Upper lobe of left lung (tissue), 4 donors: ENCODE data around the gene SCAMP5.

Source experiments
- EP300 ChIP-seq, 4 donors: sonication (generic); formaldehyde crosslinking; IDR thresholded peaks; one replicate each; pipeline ENCODE4 v1.5.1; 2017; ENCODE audit warnings: antibody characterized with exemption in 4 of 4, control low read depth in 2 of 4
- TF ChIP-seq, protein P1 (sequence below), 6 experiments: fragments of 450-650 bp in 4 of 6; fragments of 200-600 bp in 2 of 6; sonication (generic) in 2 of 6; IDR thresholded peaks; one replicate each; pipeline ENCODE4 v1.5.1; 2016 to 2019; ENCODE audit warnings: antibody characterized with exemption in 6 of 6

DNA sequence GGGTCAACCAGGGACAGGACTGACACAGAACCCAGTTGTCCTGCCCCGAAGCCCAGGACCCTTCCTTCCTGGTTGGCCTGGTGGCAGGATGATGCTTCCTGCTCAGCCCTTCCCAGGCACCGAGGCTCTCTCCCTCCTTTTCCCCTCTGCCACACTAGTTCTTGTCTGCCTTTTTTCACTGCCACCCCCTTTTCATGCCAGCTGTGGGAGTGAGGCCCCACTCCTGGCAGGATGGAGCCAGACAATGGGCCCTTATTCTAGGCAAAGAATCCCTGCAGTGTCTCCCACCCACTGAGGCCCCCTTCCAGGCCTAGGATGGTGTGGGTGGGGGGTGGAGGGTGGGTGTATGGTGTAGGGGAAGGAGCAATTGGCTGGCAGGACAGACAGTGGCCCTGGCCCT, 1.1 kb upstream of the SCAMP5 start:
- TF ChIP-seq EP300 (IDR thresholded peaks at IDR 0.05) = no peak
- TF ChIP-seq, protein P1, sequence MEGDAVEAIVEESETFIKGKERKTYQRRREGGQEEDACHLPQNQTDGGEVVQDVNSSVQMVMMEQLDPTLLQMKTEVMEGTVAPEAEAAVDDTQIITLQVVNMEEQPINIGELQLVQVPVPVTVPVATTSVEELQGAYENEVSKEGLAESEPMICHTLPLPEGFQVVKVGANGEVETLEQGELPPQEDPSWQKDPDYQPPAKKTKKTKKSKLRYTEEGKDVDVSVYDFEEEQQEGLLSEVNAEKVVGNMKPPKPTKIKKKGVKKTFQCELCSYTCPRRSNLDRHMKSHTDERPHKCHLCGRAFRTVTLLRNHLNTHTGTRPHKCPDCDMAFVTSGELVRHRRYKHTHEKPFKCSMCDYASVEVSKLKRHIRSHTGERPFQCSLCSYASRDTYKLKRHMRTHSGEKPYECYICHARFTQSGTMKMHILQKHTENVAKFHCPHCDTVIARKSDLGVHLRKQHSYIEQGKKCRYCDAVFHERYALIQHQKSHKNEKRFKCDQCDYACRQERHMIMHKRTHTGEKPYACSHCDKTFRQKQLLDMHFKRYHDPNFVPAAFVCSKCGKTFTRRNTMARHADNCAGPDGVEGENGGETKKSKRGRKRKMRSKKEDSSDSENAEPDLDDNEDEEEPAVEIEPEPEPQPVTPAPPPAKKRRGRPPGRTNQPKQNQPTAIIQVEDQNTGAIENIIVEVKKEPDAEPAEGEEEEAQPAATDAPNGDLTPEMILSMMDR (IDR thresholded peaks at IDR 0.05) = no peak
